Measurements from ENCODE around the gene MYL7. TPM values are rescaled to one million over a fixed set of nuclear protein-coding genes. Genes with fewer than 3 reads are reported as not detected.

Gene MYL7
- total and polyA plus RNA-seq, 8 donors = 0.82 to 5.5 (median 1.2) TPM; not detected in 2

GRCh38 chr7:44156453-44157010 is 15.4 kb upstream of the MYL7 start:
- intact Hi-C loops (cut with DNase I) = no loop called here
- Histone ChIP-seq H3K9me3 (no peaks in the 10 kb centered on the region), H3K27me3 (no peaks in the 10 kb centered on the region), H3K36me3 (no peaks in the 10 kb centered on the region), H3K4me3 (no peak overlapping the region), H3K4me1 (no peaks in the 10 kb centered on the region), H3K27ac (no peak overlapping the region)
- DNase-seq (no peak), ATAC-seq (no peak)
- TF ChIP-seq, protein P1, sequence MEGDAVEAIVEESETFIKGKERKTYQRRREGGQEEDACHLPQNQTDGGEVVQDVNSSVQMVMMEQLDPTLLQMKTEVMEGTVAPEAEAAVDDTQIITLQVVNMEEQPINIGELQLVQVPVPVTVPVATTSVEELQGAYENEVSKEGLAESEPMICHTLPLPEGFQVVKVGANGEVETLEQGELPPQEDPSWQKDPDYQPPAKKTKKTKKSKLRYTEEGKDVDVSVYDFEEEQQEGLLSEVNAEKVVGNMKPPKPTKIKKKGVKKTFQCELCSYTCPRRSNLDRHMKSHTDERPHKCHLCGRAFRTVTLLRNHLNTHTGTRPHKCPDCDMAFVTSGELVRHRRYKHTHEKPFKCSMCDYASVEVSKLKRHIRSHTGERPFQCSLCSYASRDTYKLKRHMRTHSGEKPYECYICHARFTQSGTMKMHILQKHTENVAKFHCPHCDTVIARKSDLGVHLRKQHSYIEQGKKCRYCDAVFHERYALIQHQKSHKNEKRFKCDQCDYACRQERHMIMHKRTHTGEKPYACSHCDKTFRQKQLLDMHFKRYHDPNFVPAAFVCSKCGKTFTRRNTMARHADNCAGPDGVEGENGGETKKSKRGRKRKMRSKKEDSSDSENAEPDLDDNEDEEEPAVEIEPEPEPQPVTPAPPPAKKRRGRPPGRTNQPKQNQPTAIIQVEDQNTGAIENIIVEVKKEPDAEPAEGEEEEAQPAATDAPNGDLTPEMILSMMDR (IDR thresholded peaks at IDR 0.05) = no peak

DNA sequence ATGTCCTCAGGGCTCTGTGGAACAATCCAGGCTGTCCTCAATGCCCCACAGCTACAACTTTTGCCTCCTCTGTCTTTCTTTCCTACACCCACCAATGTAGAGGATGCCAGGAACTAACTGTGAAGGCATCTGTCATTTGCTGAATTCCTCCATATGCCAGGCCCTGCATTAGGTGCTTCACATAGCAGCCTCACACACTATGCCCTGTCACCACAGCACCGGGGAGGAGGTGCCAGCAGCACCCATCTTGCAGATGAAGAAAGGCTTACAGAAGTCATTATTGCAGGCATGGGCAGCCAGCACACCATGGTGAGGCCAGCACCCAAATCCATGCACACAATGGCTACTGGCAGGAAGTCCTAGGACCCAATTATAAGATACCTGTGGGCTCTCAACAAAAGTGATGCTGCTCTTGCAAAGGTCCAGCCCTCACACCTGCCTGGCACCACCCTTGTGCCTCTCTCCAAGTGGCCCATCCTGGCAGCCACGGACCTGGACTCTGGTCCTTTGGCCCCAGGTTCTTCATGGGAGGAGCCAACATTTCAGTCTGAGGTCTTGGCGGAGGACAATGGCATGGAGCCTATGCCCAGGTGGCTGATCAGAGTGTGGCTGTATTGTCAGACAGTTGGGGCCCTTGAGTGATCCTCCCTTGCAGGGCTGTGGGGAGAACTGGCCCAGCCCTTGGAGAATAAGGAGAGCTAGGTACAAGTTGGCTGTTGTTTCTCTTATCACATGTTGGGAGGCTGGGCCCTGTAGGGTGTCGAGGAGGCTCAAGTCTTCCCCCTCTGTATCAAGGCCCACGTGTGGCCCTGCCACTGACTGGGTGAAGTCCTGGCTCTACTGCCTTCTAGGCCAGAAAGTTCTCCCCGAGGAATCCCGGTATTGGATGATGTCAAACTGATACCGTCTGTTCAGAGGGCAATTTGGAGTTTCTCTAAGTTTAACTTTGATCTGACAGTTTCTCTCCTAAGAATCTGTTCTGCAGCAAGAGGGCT is 14.4 kb upstream of the MYL7 start:
- TF ChIP-seq, protein P1 (IDR thresholded peaks at IDR 0.05) = no peak
- H3K9me3 ChIP-seq = no peaks in the 10 kb centered on the region
- no peaks in the 10 kb centered on the region for H3K36me3 ChIP-seq
- intact Hi-C loops (cut with DNase I) = no loop called here
- ATAC-seq (no peak), DNase-seq (no peak)
- no peaks in the 10 kb centered on the region for H3K4me1 ChIP-seq
- H3K4me3 ChIP-seq = no peak overlapping the region
- no peaks in the 10 kb centered on the region for H3K27me3 ChIP-seq
- no peak overlapping the region for H3K27ac ChIP-seq

- DNase-seq (no peak), ATAC-seq (no peak)
- Histone ChIP-seq H3K27ac (no peak overlapping the region), H3K4me1 (no peaks in the 10 kb centered on the region), H3K27me3 (no peaks in the 10 kb centered on the region), H3K36me3 (no peaks in the 10 kb centered on the region), H3K9me3 (no peaks in the 10 kb centered on the region), H3K4me3 (no peak overlapping the region)
- intact Hi-C loops (cut with DNase I) = no loop called here
- TF ChIP-seq, protein P1 (IDR thresholded peaks at IDR 0.05) = no peak
Measured at GRCh38 chr7:44154703-44155102, 13.6 kb upstream of the MYL7 start.

DNA sequence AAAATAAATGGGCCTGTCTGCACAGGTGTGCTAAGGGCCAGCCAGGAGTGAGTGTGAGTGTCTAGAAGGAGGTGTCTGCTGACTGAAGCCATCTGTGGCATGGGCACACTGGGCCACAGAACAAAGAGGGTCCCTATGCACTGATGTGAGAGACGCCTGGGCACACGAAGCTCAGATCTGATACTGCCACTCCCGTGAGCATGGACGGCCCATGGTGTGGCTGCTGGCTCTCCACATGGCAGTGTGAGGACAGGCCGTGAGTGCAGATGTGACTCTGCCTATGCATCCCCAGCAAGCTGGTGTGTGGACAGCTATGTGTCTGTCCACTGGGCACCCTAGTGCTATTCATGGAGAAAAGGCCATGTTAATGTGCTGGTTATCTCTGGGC is 12.8 kb upstream of the MYL7 start:
- no peak for DNase-seq
- no peak for ATAC-seq
- Histone ChIP-seq H3K9me3 (no peaks in the 10 kb centered on the region), H3K27me3 (peaks cover 0 to 2% of the 10 kb centered on the region in 2 donors), H3K4me3 (no peak overlapping the region), H3K27ac (no peak overlapping the region), H3K4me1 (no peaks in the 10 kb centered on the region), H3K36me3 (no peaks in the 10 kb centered on the region)
- TF ChIP-seq, protein P1 (IDR thresholded peaks at IDR 0.05) = no peak
- intact Hi-C loops (cut with DNase I) = no loop called here
